NCI-H2081 (cell line): ENCODE data around the gene MYH10.
"Not testable (repeated sequence)": the region's sequence is repeated elsewhere in the genome, so short reads cannot be mapped to it uniquely, and the experiment has no call there.

Experiments used
- DNase-seq, 2 experiments: peaks; one replicate each; lab custom pipeline; 2025; lab: John Stamatoyannopoulos, UW

The MYH10 gene

DNA sequence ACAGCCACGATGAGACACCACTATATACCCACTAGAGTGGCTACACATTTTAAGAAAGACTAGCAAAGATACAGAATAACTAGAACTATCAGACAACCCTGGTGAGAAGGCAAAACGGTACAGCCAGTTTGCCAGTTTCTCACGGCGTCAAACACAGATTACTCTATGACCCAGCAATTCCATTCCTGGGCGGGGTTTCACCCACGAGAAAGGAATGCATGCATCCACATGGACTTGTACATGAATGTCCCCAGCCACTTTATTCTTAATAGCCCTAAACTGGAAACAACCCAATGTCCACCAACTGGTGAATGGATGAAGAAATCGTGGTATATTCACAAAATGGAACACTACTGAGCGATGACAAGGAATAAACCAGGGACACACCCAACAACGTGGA lies 74.5 kb downstream of the MYH10 start:
- DNase-seq, result no peak

DNA sequence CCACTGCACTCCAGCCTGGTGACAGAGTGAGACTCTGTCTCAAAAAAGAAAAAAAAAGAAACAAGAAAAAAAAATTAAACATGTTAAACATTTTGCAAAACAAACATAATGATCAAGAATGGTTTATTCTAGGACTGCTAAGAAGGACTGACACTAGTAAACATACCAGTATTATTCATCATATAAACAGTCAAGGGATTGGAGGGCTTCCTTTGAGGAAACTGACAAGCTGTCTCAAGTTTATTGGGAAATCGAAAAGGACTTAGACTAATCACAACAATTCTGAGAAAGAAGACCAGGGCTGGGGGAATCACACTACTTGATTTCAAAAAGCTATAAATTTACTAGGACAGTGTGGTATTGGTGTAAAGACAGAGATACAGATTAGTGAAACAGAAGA lies 75.5 kb downstream of the MYH10 start:
- no peak for DNase-seq

DNA sequence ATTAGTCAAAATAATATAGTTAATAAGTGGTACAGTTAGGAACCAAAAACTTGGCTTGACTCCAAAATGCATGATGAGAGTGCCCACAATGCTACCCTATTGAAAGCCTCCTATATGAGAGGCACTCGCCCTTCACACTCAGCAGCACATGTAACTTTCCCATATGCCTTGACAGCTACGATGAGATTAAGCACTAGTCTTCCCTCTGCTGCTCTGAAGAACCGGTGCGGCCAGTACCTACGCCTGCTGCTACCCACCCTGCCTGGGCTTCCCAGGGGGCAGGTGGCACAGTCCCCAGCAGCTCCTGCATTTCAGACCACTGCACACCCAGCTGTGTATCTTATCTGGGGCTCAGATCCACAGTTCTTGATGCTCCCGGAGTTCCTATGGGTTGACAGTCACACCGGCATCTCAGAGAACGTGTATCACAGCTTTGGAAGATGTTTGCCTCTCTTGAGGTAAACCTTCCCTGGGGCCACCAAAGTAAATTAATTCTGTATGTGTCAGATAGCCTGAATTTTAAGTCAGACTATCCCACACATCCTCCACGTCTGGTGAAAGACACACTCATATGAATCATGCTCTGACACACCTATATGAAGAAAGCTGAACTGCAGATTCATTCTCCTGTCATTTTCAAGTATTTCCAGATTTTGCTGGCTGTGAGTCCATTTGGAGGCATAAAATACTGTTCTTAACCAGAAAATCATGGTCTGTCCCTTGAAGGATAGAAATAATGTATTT lies 77.8 kb downstream of the MYH10 start:
- no peak for DNase-seq

DNA sequence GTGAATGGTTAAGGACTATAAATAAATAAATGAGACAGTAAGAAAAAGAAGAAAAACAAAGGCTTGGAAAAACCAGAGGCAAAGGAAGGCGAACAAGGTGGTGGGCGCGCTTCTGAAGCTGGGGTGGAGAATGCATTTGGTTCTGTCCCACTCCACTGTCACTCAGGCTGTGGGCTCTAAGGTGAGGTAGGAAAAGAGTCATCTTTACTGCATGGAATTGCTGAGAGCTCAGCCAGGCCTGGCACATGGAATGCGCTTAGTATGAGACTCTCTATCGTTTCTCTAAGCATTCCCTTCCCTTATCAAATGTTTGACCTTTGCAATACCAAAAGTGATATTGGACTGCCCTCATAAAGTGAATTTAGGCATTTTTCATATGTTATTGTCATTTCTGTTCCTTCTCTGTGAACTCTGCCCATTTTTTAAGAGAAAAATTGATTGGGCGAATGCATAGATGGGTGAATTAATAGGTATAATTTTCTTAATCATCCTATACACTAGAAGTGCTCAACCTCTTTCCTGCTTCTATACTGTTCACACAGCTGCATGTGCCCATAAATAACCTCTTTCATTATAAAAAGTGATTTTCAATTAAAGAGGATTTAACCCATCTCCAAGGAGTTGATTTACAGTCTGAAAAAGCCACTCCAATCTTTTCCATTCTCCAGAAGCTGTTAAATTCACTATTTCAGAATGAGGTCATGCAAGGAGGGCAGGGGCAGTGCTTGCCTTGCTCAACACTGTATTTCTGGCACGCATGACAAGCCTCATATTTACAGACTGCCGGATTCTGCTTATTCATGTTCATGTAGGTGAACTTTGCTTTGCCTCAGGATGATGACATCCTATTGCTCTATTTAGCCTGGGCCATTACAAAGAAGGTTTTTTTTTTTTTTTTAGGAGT lies 87.7 kb downstream of the MYH10 start:
- DNase-seq, result no peak

DNA sequence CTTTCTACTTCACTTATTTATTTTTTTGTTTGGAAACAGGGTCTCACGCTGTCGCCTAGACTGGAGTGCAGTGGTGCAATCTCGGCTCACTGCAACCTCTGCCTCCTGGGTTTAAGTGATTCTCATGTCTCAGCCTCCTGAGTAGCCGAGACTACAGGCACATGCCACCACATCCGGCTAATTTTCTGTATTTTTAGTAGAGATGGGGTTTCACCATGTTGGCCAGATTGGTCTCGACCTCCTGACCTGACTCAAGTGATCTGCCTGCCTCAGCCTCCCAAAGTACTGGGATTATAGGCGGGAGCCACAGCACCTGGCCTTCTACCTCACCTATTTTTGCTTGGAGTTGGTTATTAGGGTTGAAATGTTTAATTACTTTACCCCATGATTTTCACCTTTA lies 90.5 kb downstream of the MYH10 start:
- not testable (repeated sequence) for DNase-seq

DNA sequence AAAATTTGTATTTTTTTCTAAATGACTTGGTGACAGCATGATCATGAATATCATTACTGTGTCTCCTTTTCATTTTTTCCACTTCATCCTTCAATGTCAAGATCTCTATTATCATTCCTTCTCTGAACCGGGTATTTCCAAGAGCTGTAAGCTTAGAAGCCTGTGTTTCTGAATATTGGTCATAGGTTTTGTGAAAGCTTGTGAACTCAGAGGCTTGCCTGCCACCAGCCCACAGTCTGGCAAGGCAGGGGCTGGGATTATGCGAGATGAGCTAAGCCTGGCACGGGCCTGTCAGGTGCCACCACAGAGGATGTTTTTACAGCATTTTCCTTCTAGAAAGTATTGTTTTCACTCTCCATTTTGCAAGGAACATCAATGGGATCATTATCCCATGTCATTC lies 92.8 kb downstream of the MYH10 start:
- DNase-seq, result no peak

DNA sequence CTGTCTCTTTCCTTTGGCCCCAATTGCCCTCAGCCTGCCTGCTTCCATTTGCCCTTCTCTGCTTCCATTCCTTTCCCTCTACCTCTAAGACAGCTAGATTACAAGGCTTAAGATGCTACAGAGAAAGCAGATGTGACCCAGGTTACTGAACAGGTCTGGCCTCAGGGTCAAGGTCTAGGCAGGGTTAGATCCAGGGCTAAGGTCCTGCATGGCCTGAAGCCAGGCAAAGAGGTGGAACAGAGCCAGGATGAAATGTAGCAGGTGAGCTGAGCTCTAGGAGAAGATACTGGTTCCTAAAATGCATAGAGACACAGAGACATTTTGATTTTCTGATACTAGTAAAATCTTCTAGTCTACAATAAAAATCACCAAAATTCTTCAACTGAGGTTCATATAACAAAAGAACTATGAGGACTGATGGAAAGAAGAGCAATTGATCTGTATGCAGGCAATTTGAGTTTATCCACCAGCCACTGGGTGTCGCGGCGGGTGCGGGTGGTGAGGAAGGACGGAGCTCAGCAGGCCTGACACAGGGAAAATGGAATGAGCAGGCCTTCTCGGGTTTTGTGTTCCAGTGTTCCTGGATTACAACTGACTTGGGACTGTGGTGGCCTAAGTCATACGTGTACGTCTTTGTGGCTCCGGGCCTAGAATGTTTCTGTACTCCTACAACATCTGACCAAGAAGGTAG lies 95.9 kb downstream of the MYH10 start:
- no peak for DNase-seq

DNA sequence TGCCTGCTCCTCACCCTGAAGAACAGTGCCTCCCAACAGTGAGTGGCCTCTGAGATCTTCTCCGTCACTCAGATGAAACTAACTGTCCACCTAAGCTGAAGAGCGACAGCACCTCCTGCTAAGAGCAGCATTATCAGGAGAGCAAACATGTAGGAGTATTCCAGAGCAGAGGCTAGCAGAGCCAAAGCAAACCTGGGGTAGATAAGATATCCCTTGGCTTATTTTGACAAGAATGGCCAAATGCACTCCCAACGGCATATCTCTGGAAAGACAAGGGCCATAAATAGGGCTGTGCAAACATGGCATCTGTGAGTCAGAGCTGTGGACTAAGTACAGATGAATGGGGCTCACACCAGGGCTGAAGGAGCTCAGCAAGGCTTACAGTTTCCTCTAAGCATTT lies 98.5 kb downstream of the MYH10 start:
- DNase-seq, result no peak

DNA sequence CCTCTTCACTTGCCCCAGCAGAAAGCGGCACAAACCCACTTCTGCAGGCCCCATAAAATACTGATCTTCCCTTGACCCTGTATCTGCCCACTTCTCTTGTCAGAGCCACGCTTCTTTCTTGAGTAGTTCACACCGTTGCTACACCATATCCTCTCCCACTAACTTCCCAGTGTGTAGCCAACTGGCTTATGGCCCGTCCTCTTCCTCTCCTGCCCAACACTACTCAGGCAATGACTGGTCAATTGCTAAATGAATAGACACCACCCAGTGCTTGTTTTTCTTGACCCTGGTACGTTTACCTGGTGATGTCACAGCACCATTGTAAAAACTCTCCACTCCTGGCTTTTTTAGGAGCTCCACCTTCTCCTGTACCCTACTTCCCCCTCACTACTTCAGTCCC lies 107.9 kb downstream of the MYH10 start:
- DNase-seq, result no peak

DNA sequence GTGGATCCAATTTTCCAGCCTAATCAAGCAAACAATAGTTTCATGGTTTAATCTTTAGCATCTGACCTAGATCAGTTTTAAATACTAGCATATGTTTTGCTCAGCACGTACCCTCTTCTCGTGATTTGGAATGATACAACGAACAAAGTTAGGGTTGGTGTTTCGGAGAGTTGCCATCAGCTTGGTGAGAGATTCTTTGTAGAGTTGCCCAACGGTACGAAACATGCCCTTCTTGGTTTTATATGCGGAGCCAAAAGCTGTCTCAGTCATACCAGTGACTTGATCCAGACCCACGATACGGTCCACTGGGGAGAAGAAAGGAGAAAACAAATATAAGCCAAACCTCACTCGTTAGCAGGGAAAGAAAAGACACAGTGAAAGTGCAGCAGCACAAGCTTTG lies 109.5 kb downstream of the MYH10 start:
- no peak for DNase-seq

DNA sequence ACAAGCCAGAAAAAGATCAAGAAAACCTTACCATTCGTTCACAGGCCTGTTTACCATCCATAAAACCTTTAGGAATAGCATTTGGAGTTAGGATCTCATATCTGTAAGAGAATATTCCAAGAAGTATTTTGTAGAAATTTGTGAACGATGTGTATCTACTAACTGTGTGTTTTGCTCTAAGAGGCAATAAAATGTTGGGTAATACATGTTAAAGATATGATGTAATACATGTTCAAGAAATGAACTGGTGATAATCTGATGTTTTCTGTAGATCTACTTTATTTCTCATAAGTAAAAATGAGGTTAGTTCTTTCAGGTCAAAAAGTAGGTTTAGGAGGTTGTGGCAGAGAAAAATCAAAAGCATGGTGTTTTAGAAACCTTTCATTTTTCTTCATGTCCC lies 111.7 kb downstream of the MYH10 start:
- DNase-seq, result no peak

DNA sequence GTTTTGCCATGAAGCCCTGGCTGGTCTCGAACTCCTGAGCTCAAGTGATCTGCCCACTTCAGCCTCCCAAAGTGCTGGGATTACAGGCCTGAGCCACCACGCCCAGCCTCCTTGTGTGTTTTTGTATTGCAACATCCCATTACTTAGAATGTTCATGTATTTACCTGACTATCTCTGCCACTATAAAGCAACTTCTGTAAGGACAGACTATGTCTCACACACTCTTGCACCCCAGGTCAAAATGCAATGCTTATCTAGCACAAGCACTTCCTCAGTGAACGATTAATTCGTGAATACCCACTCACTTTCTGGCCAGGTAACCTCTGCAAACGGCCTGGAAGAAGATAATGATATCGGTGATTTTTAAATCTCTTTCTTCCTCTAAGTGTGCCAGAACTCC lies 112.2 kb downstream of the MYH10 start:
- no peak for DNase-seq

DNA sequence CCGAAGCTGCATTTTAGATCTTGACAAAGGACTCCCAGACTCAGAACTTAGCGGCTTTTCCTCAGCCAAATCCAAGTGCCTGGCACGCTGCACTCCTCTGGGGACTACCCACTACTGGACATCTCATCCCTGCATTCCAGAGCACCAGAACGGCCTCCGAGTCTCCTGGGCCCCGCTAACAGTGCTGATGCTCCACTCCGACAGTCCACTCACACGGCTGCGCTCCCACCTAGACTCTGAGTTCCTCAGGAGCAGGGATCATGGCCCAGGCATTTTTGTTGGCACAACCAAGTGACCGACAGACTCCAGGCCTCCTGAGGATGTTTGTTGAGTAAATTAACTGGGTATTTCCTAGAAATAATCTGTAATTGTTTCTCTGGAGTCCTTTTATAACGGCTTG lies 115.7 kb downstream of the MYH10 start:
- no peak for DNase-seq

DNA sequence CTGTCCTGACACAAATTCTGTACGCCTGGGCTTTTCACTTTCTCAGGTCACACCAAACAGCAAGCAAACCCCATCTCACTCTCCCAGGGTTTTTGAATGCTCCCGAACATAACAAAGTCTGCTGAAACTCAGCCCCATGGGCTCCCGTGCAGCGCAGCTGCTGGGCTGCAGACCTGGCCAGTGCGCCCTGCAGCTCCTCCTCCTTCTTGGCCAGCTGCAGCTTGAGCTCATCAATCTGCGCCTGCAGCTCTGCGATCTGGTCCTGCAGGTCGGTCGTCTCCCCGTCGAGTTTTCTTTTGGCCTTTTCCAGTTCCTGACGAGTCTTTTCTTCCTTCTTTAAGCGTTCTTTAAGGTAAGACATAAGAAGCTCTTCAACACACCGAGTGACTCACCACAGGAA lies 124.4 kb downstream of the MYH10 start:
- no peak for DNase-seq

DNA sequence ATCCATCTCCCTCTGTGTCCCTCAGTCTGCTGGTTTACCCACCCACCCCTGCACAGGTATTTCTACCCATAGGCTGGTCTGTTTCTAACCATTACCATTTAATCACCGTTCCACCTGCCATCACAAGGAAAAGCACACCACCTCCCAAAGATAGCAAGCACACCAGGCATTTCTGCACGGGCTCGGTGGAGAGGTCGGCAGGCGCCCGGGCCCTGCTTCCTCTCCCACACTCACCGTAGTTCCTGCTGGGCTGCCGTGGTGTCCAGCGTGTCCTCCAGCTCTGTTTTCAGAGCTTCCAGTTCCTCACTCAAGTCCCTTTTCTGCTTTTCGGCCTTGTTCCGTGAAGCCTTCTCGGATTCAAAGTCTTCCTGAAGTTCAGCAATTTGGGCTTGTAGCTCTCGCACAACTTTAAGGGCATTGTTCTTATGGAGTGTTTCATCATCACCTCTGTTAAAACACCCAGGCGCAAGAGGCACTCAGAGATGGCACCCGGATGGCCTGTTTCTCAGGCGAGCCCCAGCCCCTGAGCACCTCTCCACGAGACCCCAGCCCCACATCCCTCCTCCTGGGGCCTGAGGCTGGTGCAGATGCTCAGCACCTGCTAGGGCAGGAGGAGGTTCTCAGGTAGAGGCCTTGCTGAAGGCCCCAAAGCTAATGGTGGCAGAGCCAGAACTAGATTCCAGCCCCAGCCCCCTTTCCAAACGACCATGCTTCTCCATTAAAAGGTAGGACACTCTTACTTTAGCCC lies 125.9 kb downstream of the MYH10 start:
- DNase-seq, result no peak

DNA sequence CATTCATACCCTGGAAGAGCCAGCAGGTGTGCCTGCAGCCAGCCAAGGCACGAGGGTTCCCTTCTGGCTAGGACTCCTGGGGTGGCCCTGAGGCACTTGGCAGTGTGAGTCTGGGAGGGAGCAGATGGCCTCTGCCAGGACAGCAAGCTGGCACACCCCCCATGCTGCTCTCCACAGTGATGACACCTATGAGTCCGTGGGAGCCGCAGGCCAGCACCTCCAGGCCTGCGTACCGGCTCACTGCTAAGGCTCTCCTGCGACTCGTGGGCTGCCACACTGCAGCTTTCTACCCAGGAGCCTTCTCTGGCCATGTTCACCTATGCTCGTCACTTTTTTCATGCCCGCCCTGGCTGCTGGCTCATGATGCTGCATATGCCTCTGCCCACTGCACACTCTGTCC lies 126.7 kb downstream of the MYH10 start:
- peak; percentile 19 to 51 for DNase-seq

DNA sequence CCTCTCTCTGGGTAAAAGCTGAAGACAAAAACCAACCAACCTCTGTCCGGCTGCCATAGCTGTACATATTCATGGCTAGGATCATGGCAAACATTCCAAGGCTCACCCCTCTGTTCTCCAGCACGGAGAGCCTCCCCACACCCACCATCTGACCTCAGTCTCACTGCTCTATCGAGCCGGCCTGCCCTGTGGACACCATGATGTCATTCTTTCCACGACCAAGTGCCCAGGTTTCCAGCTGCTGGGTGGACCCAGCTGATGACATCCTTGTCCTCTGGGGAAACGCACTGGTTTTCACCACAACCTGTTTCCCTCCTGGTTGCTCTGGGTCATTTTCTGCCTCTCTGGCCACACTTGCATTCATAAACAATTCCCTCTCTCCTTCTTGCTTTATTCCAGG lies 127.2 kb downstream of the MYH10 start:
- no peak for DNase-seq

DNA sequence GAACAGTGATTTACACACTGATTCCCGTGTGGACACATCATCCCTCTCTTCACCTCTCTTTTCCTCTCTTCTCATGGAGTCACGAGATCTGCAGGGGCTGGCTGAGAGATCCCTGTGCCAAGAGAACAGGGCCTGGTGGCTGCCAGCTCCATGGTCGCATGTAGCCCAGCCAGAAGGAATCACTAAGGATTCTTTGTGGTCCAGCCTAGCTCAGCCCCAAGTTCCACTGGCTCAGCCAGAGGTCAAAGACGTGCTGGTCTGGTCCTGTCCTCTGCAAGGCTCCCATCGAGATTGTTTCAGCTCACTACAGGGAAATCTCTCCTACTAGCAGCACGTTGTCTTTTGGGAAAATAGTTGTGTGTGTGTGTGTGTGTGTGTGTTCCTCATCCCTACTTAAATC lies 128.4 kb downstream of the MYH10 start:
- no peak for DNase-seq

DNA sequence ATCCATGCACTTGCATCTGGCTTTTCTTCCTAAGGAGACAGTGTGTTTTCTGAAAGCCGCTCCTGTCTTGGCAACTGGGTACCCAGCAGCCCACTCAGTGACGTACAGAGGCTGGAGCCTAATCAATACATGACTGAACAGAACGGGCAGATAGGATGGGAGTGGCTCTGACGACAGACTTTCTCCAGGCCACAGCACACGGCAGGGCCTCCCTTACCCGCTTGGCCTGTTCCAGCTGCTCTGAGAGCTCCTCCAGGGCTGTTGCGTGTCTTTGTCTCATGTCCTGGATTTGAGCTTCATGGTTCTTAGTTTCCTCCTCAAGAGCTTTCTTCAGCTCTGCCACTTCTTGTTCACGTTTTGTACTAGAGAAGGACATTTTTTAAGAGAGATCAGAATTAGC lies 129.9 kb downstream of the MYH10 start:
- DNase-seq, result no peak

DNA sequence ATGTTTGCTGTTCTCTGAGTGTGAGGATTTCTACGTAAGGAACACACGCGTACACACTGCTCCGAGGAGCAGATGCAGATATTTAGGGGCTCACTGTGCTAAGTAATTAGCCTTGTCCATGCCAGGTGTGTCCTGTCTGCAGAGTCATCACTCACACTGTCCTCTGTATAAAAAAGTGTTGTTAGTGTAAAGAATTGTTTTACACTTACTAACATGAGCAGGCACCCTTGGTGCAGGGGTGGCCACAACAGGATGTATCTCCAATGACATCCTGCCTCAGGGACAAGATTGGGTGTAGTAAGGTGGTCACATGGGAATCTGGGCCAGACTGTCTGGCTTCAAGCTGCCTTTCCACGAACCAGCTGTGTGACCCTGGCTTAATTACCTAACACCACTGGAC lies 130.9 kb downstream of the MYH10 start:
- DNase-seq, result no peak

DNA sequence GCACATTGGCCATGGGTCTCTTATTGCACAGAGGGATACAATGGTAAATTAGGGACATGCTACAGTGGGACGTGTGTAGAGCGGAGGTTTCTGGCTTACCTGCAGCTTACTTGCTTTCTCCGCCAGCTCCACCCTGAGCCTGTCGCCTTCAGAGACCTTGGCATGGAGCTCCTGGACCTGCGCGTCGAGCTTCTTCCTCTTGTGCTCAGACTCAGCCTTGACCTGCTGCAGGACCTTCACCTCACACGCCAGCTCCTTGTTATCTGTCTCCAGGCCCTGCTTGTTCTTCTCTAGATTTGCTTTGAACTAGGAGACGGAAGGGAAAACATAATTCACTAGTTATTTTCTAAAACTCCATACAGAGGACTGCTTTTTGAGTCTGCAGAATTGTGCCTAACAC lies 131.4 kb downstream of the MYH10 start:
- DNase-seq, result no peak

DNA sequence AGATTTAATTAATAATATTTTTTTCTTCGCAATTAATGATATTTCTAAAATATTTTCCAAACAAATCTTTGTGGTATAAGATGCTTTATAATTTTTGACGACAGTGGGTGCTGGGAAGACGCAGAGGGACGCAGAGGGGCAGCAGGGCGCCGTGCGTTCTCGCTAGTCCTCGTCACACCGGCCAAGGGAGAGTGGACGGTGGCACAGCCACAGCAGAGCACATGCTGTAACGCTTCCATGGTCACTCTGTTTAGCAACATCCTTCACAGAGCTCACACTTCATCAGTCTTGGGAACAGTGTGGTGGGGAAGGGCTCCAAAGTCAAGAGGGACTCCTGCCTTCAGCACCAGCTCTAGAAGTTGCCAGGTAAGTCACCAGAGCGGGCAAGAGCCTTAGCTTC lies 134.4 kb downstream of the MYH10 start:
- DNase-seq, result no peak
